Activated T-cell treated with anti-CD3 and anti-CD28 coated beads for 1 hour (primary cell): ENCODE results near the gene AK9.
A peak's percentile ranks its signal among the peaks of the same experiment; 100 is the strongest.
"Not testable (repeated sequence)": the region's sequence is repeated elsewhere in the genome, so short reads cannot be mapped to it uniquely, and the experiment has no call there.

ENCODE experiments used
- DNase-seq: peaks from one replicate; pipeline ENCODE4 v3.0.0-alpha.2; 2020; ENCODE audit warnings: low read depth

AK9 gene

DNA sequence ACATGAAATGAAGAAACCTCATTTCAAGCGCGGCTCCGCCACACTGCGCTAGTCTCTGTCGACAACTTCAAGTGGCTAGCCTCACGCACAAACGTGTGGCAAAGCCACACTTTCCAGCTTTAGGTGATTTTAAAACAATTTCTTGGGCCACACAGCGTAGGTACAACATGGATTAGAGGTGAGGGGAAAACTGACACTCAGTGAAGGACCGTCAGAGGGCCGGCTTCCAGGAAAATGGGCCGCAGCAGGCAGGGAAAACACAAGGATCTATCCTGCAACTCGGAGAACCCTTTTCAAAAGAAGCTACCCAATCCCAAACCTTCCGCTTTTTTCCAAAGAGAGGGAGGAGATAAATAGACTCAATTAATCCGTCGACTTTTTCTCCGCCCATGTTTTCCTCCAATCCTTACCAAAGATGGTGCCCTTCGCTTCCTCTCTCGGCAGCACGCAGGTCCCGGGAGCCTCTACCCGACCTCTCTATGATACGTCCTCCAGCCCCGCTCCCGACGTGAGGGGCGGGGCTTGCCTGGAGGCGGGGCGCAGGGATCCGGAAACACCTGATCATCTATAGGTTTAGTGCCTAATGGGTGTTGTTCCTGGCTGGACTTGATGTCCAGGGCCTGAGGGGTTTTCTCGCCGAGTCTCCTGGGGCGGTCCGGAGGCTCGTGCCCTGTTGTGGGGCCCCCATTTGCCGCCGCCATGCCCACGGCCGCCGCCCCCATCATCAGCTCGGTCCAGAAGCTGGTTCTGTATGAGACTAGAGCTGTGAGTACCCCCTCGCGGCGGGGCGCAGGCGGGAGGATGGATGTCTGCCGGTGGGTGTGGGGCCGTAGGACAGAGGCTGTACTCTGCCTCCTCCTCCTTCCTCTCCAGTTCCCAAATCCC, at the start of gene AK9, which contains the start of gene FIG4:
TSS of gene AK9 (minus strand) at position 466 of the 885 bp plus-strand sequence. CDS start 15,457 bp downstream, outside the sequence.
TSS of gene FIG4 (plus strand) at position 560 of the 885 bp plus-strand sequence. CDS start at position 700, 140 bp downstream.
- DNase-seq, result peak; percentile 87

DNA sequence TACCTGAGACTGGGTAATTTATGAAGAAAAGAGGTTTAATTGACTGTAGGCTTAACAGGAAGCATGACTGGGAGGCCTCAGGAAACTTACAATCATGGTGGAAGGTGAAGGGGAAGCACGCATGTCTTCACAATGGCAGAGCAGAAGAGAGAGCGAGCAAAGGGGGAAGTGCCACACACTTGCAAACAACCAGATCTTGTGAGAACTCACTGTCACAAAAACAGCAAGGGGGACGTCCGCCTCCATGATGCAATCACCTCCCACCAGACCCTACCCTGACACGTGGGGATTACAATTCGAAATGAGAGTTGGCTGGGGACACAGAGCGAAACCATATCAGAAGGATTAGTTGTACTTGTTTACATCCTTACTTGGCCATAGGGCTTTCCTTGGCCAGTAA, 49.8 kb upstream of the AK9 start:
- DNase-seq, result no peak

DNA sequence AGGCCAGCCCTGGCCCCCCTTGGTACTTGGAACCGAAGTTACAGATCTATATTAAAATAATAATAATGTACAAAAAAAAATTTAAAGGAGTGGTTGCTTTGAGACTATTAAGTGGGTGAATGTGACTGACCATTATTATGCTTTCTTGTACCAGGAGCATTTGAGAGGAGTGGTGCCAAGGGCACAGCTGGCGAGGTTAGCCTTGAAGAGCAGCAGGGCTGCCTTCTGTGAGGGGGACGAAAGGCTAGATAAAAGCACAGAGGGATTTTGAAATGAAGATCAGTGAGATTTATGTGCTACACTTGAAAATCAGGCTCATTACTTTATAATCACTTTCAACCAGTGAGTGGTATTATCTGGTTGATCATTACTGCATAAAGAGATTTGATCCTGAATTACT, 48.7 kb upstream of the AK9 start:
- no peak for DNase-seq

DNA sequence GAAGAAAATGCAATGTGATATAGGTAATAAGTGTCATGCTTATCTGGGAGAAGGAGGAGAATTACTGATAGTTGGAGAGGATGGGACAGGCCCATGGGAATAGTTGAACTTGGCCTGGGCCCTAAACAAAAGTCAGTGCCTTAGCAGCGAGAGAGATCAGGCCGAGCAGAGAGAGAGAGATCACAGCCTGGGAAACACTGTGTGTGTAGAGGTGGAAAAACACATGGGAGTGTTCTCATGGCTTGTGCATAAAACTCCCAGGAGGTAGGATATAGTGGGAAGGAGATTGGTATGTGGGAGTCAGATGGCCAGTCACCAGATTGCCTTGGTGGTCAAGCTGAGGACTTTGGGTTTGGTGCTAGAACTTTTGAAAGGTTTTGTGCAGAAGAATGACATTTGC, 47.7 kb upstream of the AK9 start:
- no peak for DNase-seq

DNA sequence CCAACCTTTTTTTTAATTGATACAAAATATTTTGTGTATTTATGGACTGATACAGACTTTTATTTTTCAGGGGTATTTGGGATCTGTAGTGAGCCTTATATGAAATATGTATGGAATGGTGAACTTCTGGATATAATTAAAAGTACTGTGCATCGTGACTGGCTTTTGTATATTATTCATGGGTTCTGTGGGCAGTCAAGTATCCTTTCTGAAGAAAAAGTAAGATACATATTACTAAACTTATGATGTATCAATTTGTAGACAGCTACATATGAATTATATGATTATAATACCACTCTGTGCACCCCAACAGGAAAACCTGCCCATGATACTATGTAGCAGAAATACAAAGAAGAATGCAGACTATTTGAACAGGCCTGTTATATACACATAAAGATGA, 47.3 kb upstream of the AK9 start:
- no peak for DNase-seq

DNA sequence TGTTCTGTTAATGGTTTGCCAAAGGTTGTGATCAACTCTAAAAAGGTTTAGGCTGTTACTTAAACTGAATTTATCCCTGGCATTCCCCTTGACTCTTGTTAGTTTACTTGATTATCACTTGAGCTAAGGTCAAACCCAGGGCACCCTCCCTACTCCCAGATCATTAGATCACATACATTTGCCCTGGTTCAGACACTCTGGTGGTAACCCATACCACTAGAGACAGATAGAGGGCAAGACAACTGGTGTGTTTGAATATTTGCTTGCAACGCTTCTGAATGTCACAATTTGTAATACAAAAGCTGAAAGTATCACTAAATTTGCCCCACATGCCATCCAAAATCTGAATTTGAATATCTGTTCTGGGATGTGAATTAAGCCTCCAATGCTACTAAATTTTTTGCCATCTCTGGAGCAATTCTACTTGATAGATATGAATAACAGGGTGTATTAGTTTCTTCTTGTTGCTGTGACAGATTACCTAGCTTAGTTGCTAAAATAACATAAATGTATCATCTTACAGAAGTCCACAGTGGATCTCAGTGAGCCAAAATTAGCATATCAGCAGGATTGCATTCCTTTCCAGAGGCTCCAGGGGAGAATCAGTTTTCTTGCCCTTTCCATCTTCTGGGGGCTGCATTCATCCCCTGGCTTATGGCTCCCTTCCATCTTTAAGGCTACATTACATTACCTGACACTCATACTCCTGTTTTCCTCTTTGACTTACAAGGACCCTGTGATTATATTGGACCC, 45.4 kb upstream of the AK9 start:
- DNase-seq, result no peak

DNA sequence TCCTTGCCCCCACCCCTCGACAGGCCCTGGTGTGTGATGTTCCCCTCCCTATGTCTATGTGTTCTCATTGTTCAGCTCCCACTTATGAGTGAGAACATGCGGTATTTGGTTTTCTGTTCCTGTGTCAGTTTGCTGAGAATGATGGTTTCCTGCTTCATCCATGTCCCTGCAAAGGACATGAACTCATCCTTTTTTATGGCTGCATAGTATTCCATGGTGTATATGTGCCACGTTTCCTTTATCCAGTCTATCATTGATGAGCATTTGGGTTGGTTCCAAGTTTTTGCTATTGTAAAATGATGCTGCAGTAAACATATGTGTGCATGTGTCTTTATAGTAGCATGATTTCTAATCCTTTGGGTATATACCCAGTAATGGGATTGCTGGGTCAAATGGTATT, 34.2 kb upstream of the AK9 start:
- not testable (repeated sequence) for DNase-seq

DNA sequence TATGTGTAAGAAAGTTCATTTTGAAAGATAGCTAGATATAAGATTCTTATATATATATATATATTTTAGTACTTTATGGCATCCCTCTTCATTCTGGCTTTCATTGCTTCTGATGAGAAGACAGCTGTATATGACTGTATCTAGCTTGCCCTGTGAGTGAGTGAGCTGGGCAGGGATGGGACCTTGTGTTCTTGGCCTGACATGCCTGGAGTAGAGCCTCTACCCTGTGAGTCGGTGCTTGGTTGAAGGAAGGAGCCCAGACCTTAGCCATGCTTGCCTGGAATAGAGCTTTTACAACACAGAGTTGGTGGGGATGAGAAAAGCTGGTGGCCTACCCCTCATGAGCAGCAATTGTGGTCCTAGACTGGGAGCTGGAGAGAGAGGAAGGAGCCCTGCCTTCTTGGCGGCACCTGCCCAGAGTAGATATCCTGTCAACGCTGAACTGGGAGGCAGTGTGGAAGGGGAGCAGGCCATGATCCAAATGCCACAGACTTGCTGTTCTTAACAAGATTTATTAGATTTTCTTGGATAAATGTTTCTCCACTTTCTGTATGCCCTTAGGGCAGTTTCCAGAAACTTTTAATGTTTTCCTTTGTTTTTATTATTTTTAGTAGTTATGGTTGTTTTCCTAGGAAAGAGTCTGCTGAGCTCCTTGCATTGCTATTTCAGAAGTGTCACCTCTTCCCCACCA, 31.7 kb upstream of the AK9 start:
- no peak for DNase-seq

DNA sequence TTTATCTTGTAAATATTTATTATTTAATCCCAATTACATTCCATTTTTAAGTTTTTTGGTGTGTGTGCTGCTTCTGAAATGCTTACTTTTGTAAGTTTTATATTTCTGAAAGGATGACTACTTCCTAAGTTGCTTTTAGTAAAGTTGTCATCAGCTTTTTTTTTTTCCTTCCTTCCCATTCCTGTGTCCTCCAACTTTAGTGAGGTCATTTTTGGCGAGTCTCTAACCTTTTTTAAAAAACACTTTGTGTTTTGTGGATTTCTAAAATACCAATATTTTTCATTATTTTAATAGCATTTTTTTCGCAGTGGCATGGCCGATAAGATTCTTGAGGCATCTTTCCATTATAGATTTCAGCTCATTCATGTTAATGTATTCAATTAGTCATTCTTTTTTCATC, 31.0 kb upstream of the AK9 start:
- no peak for DNase-seq

DNA sequence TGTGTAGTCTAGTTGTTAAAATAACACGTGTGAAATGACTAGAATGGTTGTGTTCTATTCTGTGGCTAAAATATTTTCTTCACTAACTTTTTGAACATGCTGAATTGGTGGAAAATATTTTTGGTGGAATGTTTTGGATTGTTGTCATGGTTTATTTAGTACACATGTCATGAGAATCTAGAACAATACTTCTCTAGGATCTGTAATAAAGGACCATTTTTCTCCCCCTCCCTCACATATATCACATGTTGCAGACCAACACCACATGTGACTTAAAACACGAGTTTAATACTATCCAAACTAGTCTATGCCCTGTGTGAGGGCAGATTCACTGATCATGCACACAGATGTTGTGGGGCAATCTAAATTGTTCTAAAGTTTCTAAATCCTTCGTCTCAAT, 29.3 kb upstream of the AK9 start:
- DNase-seq, result no peak

DNA sequence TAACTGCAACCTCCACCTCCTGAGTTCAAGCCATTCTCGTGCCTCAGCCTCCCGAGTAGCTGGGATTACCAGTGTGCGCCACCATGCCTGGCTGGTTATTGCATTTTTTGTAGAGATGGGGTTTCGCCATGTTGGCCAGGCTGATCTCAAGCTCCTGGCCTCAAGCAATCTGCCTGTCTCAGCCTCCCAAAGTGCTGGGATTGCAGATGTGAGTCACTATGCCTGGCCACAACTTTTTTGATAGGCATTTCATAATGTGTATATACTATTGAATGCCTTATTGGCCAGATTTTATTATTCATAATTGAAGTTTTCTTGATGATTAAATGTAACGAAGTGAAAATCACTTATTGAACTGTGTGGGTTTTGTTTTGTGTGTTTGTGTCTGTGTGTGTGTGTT, 28.0 kb upstream of the AK9 start:
- DNase-seq, result no peak

DNA sequence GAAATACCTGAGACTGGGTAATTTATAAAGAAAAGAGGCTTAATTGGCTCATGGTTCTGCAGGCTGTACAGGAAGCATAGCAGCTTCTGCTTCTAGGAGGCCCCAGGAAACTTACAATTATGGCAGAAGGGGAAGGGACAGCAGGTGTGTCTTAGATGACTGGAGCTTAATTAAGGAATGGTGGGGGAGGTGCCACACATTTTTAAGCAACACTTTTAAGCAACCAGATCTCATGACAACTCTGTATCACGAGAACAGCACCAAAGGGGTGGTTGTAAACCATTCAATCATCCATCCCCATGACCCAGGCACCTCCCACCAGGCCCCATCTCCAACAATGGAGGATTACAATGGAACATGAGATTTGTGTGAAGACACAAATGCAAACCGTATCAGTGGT, 27.0 kb upstream of the AK9 start:
- no peak for DNase-seq

DNA sequence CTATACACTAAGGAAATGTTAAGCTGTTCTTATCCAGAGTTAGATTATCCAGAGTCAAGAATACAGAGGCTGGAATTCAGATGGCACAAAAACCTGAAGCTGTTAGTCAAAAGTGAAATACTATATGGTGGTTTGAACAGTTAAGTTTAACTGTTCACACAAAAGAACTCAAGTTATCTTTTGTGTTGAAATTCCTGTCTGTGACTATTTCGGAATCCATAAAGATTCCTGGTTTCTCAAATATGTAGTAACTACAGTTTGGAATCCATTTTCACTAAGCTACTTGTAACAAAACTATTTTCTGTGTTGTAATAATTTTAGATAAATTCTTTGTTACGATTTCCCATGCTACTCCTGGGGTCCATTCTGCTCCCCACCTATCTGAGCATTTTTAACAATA, 24.6 kb upstream of the AK9 start:
- no peak for DNase-seq

DNA sequence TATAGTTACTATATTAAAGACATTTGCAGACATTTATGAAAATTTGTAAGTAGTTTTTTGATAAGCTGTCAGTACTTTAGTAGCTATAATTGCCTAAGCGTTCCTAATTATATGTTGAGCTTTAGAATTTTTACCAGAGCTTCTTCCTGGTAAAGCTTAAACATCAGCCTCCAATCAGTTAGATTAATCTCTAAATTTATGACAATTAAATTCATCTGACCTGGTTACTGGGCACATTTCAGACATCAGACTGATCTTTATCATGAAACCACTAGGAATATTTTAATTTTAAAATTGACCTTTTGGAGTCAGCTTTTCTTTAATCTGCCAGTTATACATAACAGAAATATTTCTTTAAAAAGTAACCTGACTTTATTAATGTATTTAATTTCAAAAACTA, 23.6 kb upstream of the AK9 start:
- no peak for DNase-seq

DNA sequence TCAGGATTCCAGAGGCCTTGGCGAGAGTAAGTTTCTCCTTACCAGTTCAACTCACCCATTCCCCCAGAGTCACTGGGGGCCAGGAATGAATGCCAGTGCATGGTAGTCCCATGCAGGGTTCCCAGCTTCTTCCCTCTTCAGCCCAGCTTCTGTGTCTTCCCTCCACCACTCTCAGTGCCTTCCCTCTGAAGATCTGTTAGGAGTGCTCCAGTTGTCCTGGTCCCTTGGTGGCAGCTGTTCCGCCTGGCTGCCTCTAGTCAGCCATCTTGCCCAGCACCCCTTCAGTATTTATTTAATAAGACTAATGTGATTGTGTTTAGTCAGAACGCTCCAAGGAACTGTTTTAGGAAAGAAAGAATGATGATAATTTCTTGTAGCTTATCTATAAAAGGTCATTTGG, 23.2 kb upstream of the AK9 start:
- DNase-seq, result no peak

DNA sequence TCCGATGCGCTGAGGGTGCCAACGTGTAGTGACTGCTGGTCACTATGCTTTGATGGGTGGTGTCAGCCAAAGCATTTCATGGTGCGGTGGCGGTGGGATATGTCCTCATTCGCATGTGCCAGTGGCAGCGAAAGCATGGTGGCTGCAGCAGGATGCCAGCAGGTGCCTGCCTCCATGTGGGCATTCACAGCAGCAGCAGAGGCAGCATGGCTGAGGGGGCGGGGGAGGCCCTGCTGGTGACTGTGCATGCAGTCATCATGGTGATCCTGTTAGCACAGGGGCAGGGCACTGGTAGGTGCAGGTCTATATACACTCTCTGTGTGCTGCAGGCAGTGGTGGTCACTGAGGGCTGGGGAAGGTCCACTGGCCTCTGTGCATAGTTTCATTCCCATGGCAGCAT, 22.1 kb upstream of the AK9 start:
- no peak for DNase-seq

DNA sequence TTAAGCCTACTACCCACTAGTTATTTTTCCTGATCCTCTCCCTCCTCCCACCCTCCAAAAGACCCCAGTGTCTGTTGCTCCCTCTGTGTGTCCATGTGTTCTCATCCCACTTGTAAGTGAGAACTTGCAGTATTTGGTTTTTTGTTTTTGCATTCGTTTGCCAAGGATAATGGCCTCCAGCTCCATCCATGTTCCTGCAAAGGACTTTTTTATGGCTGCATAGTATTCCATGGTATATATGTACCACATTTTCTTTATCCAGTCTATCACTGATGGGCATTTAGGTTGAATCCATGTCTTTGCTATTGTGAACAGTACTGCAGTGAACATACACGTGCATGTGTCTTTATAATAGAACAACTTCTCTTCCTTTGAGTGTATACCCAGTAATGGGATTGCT, 17.1 kb upstream of the AK9 start:
- not testable (repeated sequence) for DNase-seq

DNA sequence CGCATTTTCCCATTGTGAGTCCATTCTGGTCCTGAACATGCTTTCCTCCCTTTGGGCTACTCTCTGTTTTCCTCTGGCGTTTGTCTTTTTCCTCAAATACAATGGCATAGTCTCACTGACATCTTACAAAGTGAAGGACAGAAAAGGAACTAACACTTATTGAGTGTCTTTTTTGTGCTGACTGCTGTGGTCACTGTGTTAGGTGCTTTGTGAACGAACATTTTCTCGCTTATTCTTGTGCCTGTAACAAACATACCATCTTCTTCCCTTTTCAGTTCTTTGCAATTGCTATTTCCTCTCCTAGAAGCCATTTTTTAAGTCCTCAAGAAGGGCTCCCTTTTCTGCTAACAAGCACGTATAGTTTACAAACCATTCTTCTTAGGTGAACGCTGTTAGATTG, 15.5 kb upstream of the AK9 start:
- DNase-seq, result no peak

DNA sequence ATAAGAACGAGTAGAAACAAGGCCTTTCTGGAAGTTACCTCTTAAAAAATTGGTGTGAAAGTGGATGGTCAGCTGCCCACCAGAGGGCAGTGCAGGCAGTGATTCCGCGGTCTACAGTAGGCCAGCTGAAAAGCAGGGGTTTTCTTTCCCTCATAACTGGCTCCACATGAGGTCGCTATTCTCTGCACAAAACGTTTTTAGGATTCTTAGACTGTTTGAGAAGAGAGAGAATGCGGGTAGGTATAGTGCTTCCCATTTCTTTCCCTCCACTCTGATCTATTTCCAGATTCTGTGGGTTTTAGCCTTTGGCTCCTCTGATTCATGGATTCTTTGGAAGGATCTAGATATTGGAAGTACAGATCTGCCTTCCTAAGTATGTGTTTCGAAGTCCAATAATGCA, 14.3 kb upstream of the AK9 start:
- DNase-seq, result peak; percentile 50

DNA sequence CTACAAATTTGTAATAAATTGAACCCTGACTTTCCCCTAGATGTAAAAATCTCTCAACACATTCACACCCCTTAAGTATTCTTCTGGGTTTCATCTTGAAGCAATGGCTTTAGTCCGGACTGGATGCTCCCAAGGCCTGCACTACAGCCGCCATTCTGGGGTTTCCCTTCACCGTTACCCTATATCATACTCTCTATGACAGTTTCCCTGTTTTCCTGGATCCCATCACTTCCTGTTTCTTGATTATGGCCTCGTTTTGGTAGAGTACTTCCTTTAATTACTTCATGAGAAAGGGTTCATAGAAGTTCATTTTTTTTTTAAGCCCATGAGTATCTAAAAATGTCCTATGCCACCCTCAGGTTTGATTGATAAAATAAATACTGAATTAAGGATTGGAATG, 11.8 kb upstream of the AK9 start:
- no peak for DNase-seq

DNA sequence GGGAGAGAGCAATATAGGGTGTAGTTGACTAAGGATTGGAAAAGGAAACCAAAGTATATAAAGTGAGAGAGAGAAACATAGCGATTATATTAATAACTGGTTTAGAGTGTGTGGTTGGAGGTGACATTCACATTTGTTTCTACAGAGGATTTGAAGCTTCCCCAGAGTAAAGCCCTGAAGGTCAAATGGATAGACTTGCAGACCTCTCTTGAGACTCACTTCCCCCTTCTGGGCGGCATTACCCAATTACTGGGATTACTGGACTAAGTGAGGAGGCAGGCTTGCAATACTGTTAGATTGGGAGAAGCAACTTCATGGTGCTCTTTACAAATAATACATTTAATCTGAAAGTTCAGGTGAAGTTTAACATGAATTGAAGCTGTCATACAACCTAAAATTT, 10.8 kb upstream of the AK9 start:
- no peak for DNase-seq

DNA sequence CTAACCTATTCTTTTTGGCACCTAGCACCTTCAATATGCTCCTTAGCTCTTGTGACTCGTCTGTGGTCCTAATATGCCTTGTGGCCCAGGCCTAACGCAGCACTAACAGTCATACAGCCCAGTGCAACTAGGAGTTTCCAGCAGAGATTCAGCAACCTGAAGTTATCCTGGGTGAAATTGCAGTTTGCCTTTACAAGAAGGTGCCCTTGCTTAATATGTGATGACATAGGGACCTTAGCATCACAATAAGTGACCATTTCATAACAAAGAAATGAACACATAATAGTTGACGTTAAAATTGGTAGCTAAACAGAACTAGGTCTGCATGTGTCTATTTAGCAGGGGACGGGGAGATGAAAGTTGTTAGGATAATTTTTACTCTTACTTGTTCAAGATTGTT, 10.2 kb upstream of the AK9 start:
- DNase-seq, result no peak

DNA sequence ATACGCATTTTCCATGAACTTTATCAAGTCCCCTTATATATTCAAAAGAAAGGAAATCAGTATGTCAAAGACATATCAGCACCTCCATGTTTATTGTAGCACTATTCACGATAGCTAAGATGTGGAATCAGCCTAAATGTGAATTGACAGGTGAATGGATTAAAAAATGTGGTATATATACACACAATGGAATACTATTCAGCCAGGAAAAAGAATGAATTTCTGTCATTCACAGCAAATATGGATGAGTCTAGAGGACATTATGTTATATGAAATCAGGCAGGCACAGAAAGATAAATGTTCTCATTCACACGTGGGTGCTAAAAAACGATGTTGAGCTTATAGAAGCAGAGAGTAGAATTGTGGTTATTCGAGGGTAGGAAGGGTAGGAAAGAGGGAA, 5.4 kb upstream of the AK9 start:
- DNase-seq, result no peak
